ENCODE results near the gene SORCS1.

SORCS1 gene

DNA sequence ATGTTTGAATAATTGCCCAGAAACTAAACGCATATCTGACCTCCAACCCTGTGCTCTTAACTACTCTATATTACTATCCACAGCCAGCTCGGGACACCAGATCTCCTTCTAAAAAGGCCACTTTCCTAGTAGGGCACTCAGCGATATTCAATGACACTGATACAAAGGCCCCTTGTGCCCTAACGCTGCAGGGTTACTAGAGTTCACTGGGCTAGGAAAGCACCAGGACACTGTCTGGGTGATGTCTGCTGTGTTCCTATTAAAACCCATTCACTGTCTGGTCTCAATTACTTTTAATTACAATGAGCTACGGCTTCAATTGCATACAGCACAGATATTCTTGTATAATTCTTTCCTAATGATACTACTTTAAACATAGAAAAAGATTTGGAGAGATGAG is 91.7 kb downstream of the SORCS1 start:
- TF ChIP-seq FOXM1 (IDR thresholded peaks at IDR 0.05; ENCODE audit: borderline replicate concordance, low read depth) (no peak), TEAD4 (IDR thresholded peaks at IDR 0.05) (no peak), ZBTB7A (IDR thresholded peaks at IDR 0.05; ENCODE audit: low read depth) (no peak), EP300 (IDR thresholded peaks at IDR 0.05; ENCODE audit: borderline replicate concordance) (no peak)

GRCh38 chr10:107072028-107072427 is 92.5 kb downstream of the SORCS1 start:
- TF ChIP-seq EP300 (IDR thresholded peaks at IDR 0.05; ENCODE audit: borderline replicate concordance) = no peak
- TF ChIP-seq MAX (IDR thresholded peaks at IDR 0.05) = no peak

GRCh38 chr10:107071301-107071700 is 93.2 kb downstream of the SORCS1 start:
- TF ChIP-seq CREB1 (IDR thresholded peaks at IDR 0.05; ENCODE audit: low read depth) (no peak), TCF12 (IDR thresholded peaks at IDR 0.05; ENCODE audit: low read depth) (no peak), USF1 (IDR thresholded peaks at IDR 0.05) (no peak), EP300 (IDR thresholded peaks at IDR 0.05; ENCODE audit: borderline replicate concordance) (no peak), FOXM1 (IDR thresholded peaks at IDR 0.05; ENCODE audit: borderline replicate concordance, low read depth) (no peak), MAX (IDR thresholded peaks at IDR 0.05) (no peak), CEBPB (IDR thresholded peaks at IDR 0.05) (no peak), RAD21 (IDR thresholded peaks at IDR 0.05; ENCODE audit: low read depth) (no peak), ZBTB7A (IDR thresholded peaks at IDR 0.05; ENCODE audit: low read depth) (no peak)

GRCh38 chr10:107067843-107068242 is 96.7 kb downstream of the SORCS1 start:
- TF ChIP-seq USF1 (IDR thresholded peaks at IDR 0.05) (no peak), CREB1 (IDR thresholded peaks at IDR 0.05; ENCODE audit: low read depth) (no peak), NFIC (IDR thresholded peaks at IDR 0.05) (no peak), FOXM1 (IDR thresholded peaks at IDR 0.05; ENCODE audit: borderline replicate concordance, low read depth) (no peak), EGR1 (IDR thresholded peaks at IDR 0.05) (no peak), EP300 (IDR thresholded peaks at IDR 0.05; ENCODE audit: borderline replicate concordance) (no peak), REST (IDR thresholded peaks at IDR 0.05; ENCODE audit: low read depth) (no peak), TCF12 (IDR thresholded peaks at IDR 0.05; ENCODE audit: low read depth) (no peak), ZBTB7A (IDR thresholded peaks at IDR 0.05; ENCODE audit: low read depth) (no peak), MAX (IDR thresholded peaks at IDR 0.05) (no peak), YY1 (IDR thresholded peaks at IDR 0.05; ENCODE audit: low read depth) (no peak), TAF1 (IDR thresholded peaks at IDR 0.05; ENCODE audit: low read depth) (no peak), CEBPB (IDR thresholded peaks at IDR 0.05) (no peak)

- TF ChIP-seq CEBPB (IDR thresholded peaks at IDR 0.05) (no peak), FOXM1 (IDR thresholded peaks at IDR 0.05; ENCODE audit: borderline replicate concordance, low read depth) (no peak), CREB1 (IDR thresholded peaks at IDR 0.05; ENCODE audit: low read depth) (no peak), NFIC (IDR thresholded peaks at IDR 0.05) (no peak), USF1 (IDR thresholded peaks at IDR 0.05) (no peak), TAF1 (IDR thresholded peaks at IDR 0.05; ENCODE audit: low read depth) (no peak), ZBTB7A (IDR thresholded peaks at IDR 0.05; ENCODE audit: low read depth) (no peak), YY1 (IDR thresholded peaks at IDR 0.05; ENCODE audit: low read depth) (no peak), EGR1 (IDR thresholded peaks at IDR 0.05) (no peak), MAX (IDR thresholded peaks at IDR 0.05) (no peak), RAD21 (IDR thresholded peaks at IDR 0.05; ENCODE audit: low read depth) (no peak), EP300 (IDR thresholded peaks at IDR 0.05; ENCODE audit: borderline replicate concordance) (no peak), TEAD4 (IDR thresholded peaks at IDR 0.05) (no peak), REST (IDR thresholded peaks at IDR 0.05; ENCODE audit: low read depth) (no peak), TCF12 (IDR thresholded peaks at IDR 0.05; ENCODE audit: low read depth) (no peak)
Measured at GRCh38 chr10:107064075-107064474, 100.4 kb downstream of the SORCS1 start.

- TF ChIP-seq REST (IDR thresholded peaks at IDR 0.05; ENCODE audit: low read depth) (no peak), CREB1 (IDR thresholded peaks at IDR 0.05; ENCODE audit: low read depth) (no peak), EP300 (IDR thresholded peaks at IDR 0.05; ENCODE audit: borderline replicate concordance) (no peak), NFIC (IDR thresholded peaks at IDR 0.05) (no peak), EGR1 (IDR thresholded peaks at IDR 0.05) (no peak), YY1 (IDR thresholded peaks at IDR 0.05; ENCODE audit: low read depth) (no peak), RAD21 (IDR thresholded peaks at IDR 0.05; ENCODE audit: low read depth) (no peak), TCF12 (IDR thresholded peaks at IDR 0.05; ENCODE audit: low read depth) (no peak), TEAD4 (IDR thresholded peaks at IDR 0.05) (no peak)
Measured at GRCh38 chr10:107059872-107060271, 104.6 kb downstream of the SORCS1 start.

Measured in Ishikawa (cell line).